Esophagus muscularis mucosa (tissue), 4 donors: ENCODE results near the gene CBLB.

ENCODE experiments used
- EP300 ChIP-seq: sonication (generic); formaldehyde crosslinking; IDR thresholded peaks from one replicate; pipeline ENCODE4 v1.6.1; 2017; ENCODE audit warnings: antibody characterized with exemption
- POLR2A ChIP-seq: fragments of 450-650 bp; IDR thresholded peaks from one replicate; pipeline ENCODE4 v1.6.1; 2017; ENCODE audit warnings: antibody characterized with exemption, moderate library complexity, mild to moderate bottlenecking, low read depth
- TF ChIP-seq, protein P1 (sequence below), 3 experiments: fragments of 200-600 bp in 2 of 3; fragments of 450-650 bp in 1 of 3; sonication (generic) in 2 of 3; IDR thresholded peaks; one replicate each; pipeline ENCODE4 v1.5.1; 2017 to 2019; ENCODE audit warnings: antibody characterized with exemption in 3 of 3, mild to moderate bottlenecking in 2 of 3, moderate library complexity in 1 of 3

GRCh38 chr3:105707009-105707408, 161.8 kb downstream of the CBLB start:
- TF ChIP-seq, protein P1, sequence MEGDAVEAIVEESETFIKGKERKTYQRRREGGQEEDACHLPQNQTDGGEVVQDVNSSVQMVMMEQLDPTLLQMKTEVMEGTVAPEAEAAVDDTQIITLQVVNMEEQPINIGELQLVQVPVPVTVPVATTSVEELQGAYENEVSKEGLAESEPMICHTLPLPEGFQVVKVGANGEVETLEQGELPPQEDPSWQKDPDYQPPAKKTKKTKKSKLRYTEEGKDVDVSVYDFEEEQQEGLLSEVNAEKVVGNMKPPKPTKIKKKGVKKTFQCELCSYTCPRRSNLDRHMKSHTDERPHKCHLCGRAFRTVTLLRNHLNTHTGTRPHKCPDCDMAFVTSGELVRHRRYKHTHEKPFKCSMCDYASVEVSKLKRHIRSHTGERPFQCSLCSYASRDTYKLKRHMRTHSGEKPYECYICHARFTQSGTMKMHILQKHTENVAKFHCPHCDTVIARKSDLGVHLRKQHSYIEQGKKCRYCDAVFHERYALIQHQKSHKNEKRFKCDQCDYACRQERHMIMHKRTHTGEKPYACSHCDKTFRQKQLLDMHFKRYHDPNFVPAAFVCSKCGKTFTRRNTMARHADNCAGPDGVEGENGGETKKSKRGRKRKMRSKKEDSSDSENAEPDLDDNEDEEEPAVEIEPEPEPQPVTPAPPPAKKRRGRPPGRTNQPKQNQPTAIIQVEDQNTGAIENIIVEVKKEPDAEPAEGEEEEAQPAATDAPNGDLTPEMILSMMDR (IDR thresholded peaks at IDR 0.05) = no peak
- TF ChIP-seq EP300 = no peak
- no peak for TF ChIP-seq POLR2A
